Heart left ventricle (tissue), 13 donors: ENCODE data around the gene TMEM236.

Experiments
- POLR2A ChIP-seq, 2 donors: fragments of 450-650 bp; IDR thresholded peaks; one replicate each; pipeline ENCODE4 v1.6.1; 2017; ENCODE audit warnings: antibody characterized with exemption in 2 of 2, mild to moderate bottlenecking in 2 of 2, moderate library complexity in 2 of 2
- TF ChIP-seq, protein P1 (sequence below), 12 donors: fragments of 200-600 bp; sonication (generic) in 4 of 12; IDR thresholded peaks; one replicate each; pipeline versions ENCODE4 v1.5.0 to v1.8.0; 2018 to 2022; ENCODE audit warnings: antibody characterized with exemption in 12 of 12, mild to moderate bottlenecking in 5 of 12
- donor health status: ischemic (EF 13 %, LVEDD 7.1; RV severe dilation, severe dysfunction).
- donor health status: DM: no; HTN: yes; CAD: no.
- donor health status: DM: no; HTN: no; CAD: no.
- donor health status: ischemic (EF 25% LVEDD 6.9; RV normal size, moderate dysfunction).
- donor health status: ischemic (EF 25% LVEDD 5.7; RV mildly dilated, moderate dysfunction).
- donor health status: ischemic (EF 35%, LVEDD 5.7; RV mildly dilated, moderate dysfunction).
- donor health status: nonischemic (EF 11% LVEDD 7.7; RV severe dilation, severe dysfunction).
- donor health status: DM: yes; HTN: yes; CAD: no.
- donor health status: PGD.
- donor health status: ischemic (EF 29% LVEDD 5.4; RV normal size, mild dysfunction).
- donor health status: nonischemic (EF 23%, LVEDD 6.1; RV moderate dilation, normal function).

GRCh38 chr10:17821893-17822292, 69.9 kb downstream of the TMEM236 start:
- TF ChIP-seq, protein P1, sequence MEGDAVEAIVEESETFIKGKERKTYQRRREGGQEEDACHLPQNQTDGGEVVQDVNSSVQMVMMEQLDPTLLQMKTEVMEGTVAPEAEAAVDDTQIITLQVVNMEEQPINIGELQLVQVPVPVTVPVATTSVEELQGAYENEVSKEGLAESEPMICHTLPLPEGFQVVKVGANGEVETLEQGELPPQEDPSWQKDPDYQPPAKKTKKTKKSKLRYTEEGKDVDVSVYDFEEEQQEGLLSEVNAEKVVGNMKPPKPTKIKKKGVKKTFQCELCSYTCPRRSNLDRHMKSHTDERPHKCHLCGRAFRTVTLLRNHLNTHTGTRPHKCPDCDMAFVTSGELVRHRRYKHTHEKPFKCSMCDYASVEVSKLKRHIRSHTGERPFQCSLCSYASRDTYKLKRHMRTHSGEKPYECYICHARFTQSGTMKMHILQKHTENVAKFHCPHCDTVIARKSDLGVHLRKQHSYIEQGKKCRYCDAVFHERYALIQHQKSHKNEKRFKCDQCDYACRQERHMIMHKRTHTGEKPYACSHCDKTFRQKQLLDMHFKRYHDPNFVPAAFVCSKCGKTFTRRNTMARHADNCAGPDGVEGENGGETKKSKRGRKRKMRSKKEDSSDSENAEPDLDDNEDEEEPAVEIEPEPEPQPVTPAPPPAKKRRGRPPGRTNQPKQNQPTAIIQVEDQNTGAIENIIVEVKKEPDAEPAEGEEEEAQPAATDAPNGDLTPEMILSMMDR (IDR thresholded peaks at IDR 0.05): no peak
- TF ChIP-seq POLR2A (IDR thresholded peaks at IDR 0.05): no peak
